ENCODE data around the gene ZFYVE19.

ZFYVE19 gene

DNA sequence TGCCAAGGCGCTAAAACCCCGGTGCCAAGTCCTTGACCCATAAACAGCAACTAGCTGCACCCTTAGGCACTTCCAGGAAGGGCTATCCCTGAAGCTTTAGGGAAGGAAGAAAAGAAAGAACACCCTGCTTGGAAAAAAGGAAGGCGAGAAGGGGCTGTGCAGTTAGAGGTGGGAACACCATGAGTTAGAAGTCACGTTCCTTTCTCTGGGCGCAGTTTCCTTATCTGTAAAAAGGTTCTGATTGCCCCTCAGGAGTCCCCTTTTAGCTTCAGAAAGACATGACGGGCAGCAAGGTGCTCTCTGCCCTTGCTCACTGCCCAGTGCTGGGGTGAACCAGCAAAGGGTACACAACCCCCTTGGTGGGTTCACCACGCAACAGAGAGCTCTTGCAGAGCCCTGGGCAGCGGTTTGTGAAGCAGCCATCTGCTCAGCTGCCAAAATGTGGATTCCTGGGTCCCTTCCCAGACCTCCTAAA is 42.2 kb upstream of the ZFYVE19 start:
- peak overlapping the region; percentile 63 for H3K4me3 ChIP-seq (ENCODE audit: low read depth, low read length)
- TF ChIP-seq, protein P1, sequence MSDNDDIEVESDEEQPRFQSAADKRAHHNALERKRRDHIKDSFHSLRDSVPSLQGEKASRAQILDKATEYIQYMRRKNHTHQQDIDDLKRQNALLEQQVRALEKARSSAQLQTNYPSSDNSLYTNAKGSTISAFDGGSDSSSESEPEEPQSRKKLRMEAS (IDR thresholded peaks at IDR 0.05; ENCODE audit: low read depth, low read length): peak; percentile 33; the same call in 1 of the 2 replicates
- TF ChIP-seq, protein P2, sequence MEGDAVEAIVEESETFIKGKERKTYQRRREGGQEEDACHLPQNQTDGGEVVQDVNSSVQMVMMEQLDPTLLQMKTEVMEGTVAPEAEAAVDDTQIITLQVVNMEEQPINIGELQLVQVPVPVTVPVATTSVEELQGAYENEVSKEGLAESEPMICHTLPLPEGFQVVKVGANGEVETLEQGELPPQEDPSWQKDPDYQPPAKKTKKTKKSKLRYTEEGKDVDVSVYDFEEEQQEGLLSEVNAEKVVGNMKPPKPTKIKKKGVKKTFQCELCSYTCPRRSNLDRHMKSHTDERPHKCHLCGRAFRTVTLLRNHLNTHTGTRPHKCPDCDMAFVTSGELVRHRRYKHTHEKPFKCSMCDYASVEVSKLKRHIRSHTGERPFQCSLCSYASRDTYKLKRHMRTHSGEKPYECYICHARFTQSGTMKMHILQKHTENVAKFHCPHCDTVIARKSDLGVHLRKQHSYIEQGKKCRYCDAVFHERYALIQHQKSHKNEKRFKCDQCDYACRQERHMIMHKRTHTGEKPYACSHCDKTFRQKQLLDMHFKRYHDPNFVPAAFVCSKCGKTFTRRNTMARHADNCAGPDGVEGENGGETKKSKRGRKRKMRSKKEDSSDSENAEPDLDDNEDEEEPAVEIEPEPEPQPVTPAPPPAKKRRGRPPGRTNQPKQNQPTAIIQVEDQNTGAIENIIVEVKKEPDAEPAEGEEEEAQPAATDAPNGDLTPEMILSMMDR (IDR thresholded peaks at IDR 0.05; ENCODE audit: low read depth, low read length): no peak
- DNase-seq (ENCODE audit: low read depth): peak; percentile 42

DNA sequence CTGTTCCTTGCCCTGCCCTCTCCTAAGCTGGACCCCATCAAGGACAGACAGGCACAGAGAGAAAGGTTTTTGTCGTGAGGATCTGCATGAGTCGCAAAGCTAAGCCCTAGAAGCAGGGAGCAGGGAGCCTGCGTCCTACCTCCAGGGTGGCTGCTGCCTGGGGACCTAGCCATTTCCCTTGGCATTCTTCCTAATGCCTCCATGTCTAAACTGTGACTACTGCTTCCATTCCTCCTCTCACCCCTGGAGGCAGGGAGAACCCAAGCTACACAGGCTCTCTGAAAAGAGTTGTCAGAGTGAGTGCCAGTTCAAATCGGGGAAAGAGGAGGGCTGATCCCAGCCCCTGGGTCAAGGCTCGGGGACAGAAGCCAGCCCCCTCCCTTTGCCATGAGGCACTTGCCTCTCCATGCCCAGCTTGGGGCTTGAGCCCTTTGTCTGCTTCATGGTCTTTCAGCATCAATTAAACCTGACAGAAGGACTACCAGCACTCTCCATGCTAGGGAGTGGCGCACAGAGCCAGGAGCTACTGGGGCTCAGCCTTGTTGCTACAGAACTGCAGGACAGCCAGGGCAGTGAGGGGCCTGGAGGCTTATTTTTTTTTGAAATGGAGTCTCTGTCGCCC is 40.6 kb upstream of the ZFYVE19 start:
- TF ChIP-seq MYC (IDR thresholded peaks at IDR 0.05; ENCODE audit: low read depth, low read length) (no peak), POLR2A (IDR thresholded peaks at IDR 0.05; ENCODE audit: extremely low read depth, insufficient read length) (no peak)
- TF ChIP-seq, protein P1 (IDR thresholded peaks at IDR 0.05; ENCODE audit: low read depth, low read length): no peak
- TF ChIP-seq, protein P2 (IDR thresholded peaks at IDR 0.05; ENCODE audit: low read depth, low read length): no peak
- DNase-seq (ENCODE audit: low read depth): no peak
- H3K4me3 ChIP-seq (ENCODE audit: low read depth, low read length): no peak overlapping the region

DNA sequence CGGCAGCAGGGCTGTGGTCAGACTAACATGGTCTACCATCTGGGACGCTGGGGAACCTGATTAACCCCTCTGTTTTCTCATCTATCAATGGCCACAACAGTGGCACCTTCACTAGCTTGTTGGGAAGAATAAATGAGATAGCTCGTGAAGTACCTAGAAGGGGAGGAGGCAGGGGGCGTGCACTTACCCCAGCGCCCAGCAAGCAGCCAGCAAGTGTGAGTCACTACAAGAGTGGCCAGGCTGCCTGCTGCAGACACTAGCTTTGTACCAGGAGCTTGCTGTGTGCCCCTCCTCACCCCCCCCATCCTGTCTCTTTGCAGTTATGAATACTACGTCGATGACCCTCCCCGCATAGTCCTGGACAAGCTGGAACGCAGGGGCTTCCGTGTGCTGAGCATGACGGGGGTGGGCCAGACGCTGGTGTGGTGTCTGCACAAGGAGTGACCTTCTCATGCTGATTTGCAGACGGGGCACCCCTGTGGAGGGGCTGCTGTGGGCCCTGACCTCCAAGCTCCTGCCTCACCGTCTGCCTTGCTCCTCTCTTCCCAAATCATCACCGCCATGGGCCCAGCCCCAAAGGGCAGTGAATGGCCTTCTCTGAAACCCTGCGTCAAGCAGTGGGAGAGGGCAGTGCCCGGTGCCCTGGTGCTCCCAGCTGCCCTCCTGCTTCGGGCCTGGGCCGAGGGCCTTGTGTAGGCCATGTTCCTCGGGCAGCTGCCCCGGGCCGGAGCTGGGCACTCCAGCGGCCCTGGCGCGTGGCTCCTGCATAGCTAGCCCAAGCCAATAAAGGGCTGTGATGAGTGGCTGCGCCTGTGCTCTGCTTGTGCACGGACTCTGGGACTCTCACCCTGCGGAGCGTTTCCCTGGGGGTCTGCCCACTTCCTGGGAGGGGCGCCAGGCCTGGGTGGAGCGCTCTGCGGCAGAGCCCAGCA is 39.7 kb upstream of the ZFYVE19 start:
- TF ChIP-seq, protein P2 (IDR thresholded peaks at IDR 0.05; ENCODE audit: low read depth, low read length): no peak
- TF ChIP-seq MYC (IDR thresholded peaks at IDR 0.05; ENCODE audit: low read depth, low read length): no peak
- TF ChIP-seq, protein P1 (IDR thresholded peaks at IDR 0.05; ENCODE audit: low read depth, low read length): no peak
- TF ChIP-seq POLR2A (IDR thresholded peaks at IDR 0.05; ENCODE audit: extremely low read depth, insufficient read length): no peak
- H3K4me3 ChIP-seq (ENCODE audit: low read depth, low read length): no peak overlapping the region
- DNase-seq (ENCODE audit: low read depth): peak; percentile 74

DNA sequence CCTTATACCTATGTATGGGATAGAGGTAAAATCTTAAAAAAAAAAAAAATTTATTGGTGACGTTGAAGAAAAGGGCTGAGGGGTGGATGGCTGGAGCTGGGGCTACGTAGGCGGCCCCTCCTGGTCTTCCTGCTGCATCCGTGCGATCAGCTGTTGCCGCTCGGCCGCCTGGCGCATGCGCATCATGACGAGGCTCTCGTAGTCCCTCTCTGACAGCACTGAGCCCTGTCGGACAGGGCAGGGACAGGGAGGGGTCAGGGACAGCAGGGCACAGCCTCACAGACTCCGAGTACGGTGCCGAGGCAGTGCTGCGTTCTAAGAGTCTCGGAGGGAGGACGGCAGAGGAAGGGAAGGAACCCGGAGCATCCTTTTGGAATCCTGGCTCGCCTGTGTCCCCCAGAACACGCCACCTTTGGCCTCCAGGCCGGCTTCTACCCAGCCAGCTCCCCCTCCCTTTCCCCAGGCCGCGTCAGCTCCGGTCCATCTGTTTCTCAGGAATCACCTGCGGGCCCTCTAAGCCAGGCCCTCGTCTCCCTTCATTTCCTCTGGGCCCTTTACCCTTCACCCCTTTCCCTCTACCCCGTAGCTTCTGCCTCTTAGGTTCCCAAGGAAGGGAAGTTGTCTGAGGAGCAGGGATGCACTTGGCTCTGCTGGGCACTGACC is 38.9 kb upstream of the ZFYVE19 start:
- DNase-seq (ENCODE audit: low read depth): no peak
- no peak for TF ChIP-seq MYC (IDR thresholded peaks at IDR 0.05; ENCODE audit: low read depth, low read length)
- TF ChIP-seq, protein P1 (IDR thresholded peaks at IDR 0.05; ENCODE audit: low read depth, low read length): no peak
- TF ChIP-seq, protein P2 (IDR thresholded peaks at IDR 0.05; ENCODE audit: low read depth, low read length): no peak
- no peak for TF ChIP-seq POLR2A (IDR thresholded peaks at IDR 0.05; ENCODE audit: extremely low read depth, insufficient read length)
- H3K4me3 ChIP-seq (ENCODE audit: low read depth, low read length): no peak overlapping the region

DNA sequence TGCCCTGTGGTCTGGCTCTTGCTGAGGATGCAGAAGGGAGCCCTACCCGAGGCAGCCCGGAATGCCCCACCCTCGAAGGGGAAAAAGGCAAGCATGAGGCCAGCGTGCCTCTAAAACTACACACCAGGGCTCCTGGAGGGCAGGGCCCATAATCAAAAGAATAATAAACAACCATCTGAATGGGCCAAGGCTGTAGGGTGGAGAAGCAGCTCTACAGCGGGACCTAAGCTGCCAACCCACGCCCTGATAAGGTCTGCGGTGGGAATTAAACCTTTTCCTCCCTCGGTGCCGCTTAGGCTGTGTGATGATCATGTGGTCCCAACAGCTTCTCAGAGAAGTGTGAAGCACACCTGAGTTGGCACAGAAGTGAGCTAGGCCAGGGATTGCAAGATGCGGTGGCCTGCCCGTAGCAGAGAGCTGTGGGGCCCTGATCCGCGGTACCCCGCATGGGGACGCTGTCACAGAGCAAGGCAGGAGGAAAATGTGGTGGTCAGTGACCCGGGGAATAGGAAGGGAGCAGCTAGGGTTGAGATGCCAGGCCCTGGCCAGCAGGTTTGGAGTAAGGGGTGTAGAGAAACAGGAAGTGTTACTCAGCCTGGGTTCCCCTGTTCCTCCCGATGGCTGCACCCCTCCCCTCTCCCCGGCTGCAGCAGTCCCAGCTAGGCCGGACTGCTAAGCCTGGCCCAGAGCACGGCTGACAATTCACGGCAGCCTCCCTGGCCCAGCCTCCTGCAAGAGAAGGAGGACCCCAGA is 38.2 kb upstream of the ZFYVE19 start:
- H3K4me3 ChIP-seq (ENCODE audit: low read depth, low read length): no peak overlapping the region
- no peak for TF ChIP-seq MYC (IDR thresholded peaks at IDR 0.05; ENCODE audit: low read depth, low read length)
- TF ChIP-seq, protein P1 (IDR thresholded peaks at IDR 0.05; ENCODE audit: low read depth, low read length): no peak
- TF ChIP-seq POLR2A (IDR thresholded peaks at IDR 0.05; ENCODE audit: extremely low read depth, insufficient read length): no peak
- TF ChIP-seq, protein P2 (IDR thresholded peaks at IDR 0.05; ENCODE audit: low read depth, low read length): no peak
- DNase-seq (ENCODE audit: low read depth): peak; percentile 64
